Vagina (tissue), 2 donors: ENCODE measurements around the gene BTBD6. TPM values are rescaled to one million over a fixed set of nuclear protein-coding genes. Genes with fewer than 3 reads are reported as not detected.

Experiments
- DNase-seq, 2 donors: peaks; one replicate each; pipeline ENCODE4 v3.0.0-alpha.2; 2017; ENCODE audit errors: extremely low spot score in 2 of 2
- H3K27ac ChIP-seq: fragments of 200-600 bp; sonication (generic); one replicate; pipeline ENCODE4 v1.5.1; 2019
- H3K27me3 ChIP-seq: fragments of 200-600 bp; sonication (generic); one replicate; pipeline ENCODE4 v1.5.1; 2019
- H3K36me3 ChIP-seq, 2 donors: fragments of 200-600 bp; sonication (generic); one replicate each; pipeline ENCODE4 v1.5.1; 2017 to 2019
- H3K4me1 ChIP-seq: fragments of 200-600 bp; sonication (generic); one replicate; pipeline ENCODE4 v1.5.1; 2019
- H3K4me3 ChIP-seq, 2 donors: fragments of 200-600 bp; sonication (generic); 1 replicate in 1 of 2; 2 replicates in 1 of 2; pipeline ENCODE4 v1.5.1; 2016 to 2019
- H3K9me3 ChIP-seq: fragments of 200-600 bp; sonication (generic); one replicate; pipeline ENCODE4 v1.5.1; 2019
- CTCF ChIP-seq, 3 experiments: fragments of 450-650 bp in 2 of 3; fragments of 200-600 bp in 1 of 3; sonication (generic) in 1 of 3; IDR thresholded peaks; one replicate each; pipeline ENCODE4 v1.5.1; 2017 to 2019; ENCODE audit warnings: antibody characterized with exemption in 3 of 3, mild to moderate bottlenecking in 2 of 3, moderate library complexity in 2 of 3
- POLR2A ChIP-seq, 2 donors: fragments of 450-650 bp; IDR thresholded peaks; one replicate each; pipeline ENCODE4 v1.6.1; 2017; ENCODE audit warnings: antibody characterized with exemption in 2 of 2, mild to moderate bottlenecking in 2 of 2, moderate library complexity in 2 of 2
- POLR2AphosphoS5 ChIP-seq, 2 donors: sonication (generic); formaldehyde crosslinking; IDR thresholded peaks; one replicate each; pipeline ENCODE4 v1.9.0; 2017; ENCODE audit warnings: antibody characterized with exemption in 2 of 2, mild to moderate bottlenecking in 2 of 2, low read depth in 1 of 2; ENCODE audit not compliant: insufficient read depth in 1 of 2
- intact Hi-C: fragments of 100-400 bp; cut with DNase I; formaldehyde crosslinking; loops from one replicate; pipeline ENCODE4 v1.15.1; 2023
- total RNA-seq: library from RNA; depleted of rRNA; stranded (reverse); fragments of >200 nt; gene quantifications from one replicate; pipeline ENCODE4 v1.2.3, GENCODE V29; 2016

Gene BTBD6
- total RNA-seq, 1 donor from 2014 or later: 45.9 TPM

DNA sequence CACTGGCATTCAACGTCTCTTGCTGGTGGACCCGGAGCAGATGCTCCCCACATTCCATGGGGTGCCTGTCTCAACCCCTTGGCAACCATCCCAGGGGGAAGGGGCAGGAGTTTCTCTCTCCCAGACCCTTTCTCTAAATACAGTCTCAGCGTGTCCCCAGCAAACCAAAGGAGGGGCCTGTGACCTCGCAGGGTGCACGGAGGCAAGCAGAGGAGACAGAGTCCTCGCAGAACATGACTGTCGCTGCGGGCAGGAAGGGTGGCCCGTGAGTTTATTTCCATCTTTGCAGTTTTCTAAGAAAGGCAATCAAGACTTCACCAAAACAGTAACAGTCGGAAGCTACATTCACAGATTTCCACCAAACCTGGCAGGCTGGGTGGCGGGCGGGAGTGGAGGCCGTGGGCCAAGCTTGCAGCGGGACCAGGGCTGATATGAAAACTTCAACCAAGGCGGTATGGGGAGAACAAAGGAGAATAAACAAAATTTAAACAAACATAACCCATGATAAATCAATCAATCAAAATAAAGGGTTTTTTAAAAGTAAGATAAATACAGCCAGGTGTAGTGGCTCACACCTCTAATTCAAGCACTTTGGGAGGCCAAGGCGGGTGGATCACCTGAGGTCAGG lies 33.9 kb downstream of the BTBD6 start:
- no peak for DNase-seq
- H3K36me3 ChIP-seq: no peaks in the 10 kb centered on the region
- intact Hi-C loops: loop anchor here (10.0 kb wide), 2 partner anchors 77 to 187 kb away; no protein-coding TSS in a partner anchor
- TF ChIP-seq POLR2AphosphoS5 (IDR thresholded peaks at IDR 0.05; ENCODE audit: insufficient read depth in 1 of 2, low read depth in 1 of 2) (no peak), POLR2A (IDR thresholded peaks at IDR 0.05) (no peak), CTCF (IDR thresholded peaks at IDR 0.05) (no peak)
- H3K27me3 ChIP-seq: no peaks in the 10 kb centered on the region
- peaks cover 6% of the 10 kb centered on the region for H3K4me1 ChIP-seq
- no peak overlapping the region for H3K27ac ChIP-seq
- H3K9me3 ChIP-seq: no peaks in the 10 kb centered on the region
- H3K4me3 ChIP-seq: no peak overlapping the region

DNA sequence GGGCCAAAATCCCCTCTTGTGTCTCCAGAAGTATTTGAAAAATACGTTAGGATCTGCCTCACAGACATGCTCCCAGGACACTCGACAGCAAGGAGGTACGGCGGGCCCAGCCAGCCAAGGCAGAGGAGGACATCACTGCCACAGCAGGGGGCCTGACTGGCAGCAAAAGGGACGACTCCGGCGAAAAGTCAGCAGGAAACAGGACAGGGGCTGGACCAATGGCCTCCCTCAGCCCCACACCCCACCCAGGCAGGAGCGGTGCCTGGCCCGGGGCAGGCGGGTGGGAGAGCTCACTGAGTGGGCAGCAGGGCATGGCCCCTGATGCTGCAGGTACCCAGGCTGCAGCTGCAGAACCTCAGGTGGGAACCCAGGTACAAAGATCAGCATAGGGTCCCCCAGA lies 34.7 kb downstream of the BTBD6 start:
- no peak for DNase-seq
- Histone ChIP-seq H3K36me3 (no peaks in the 10 kb centered on the region), H3K27me3 (no peaks in the 10 kb centered on the region), H3K9me3 (no peaks in the 10 kb centered on the region), H3K4me3 (no peak overlapping the region), H3K27ac (no peak overlapping the region), H3K4me1 (peaks cover 6% of the 10 kb centered on the region)
- intact Hi-C loops: loop anchor here (10.0 kb wide), 2 partner anchors 78 to 188 kb away; no protein-coding TSS in a partner anchor
- no peak for TF ChIP-seq POLR2A (IDR thresholded peaks at IDR 0.05)
- no peak for TF ChIP-seq CTCF (IDR thresholded peaks at IDR 0.05)
- no peak for TF ChIP-seq POLR2AphosphoS5 (IDR thresholded peaks at IDR 0.05; ENCODE audit: insufficient read depth in 1 of 2, low read depth in 1 of 2)

DNA sequence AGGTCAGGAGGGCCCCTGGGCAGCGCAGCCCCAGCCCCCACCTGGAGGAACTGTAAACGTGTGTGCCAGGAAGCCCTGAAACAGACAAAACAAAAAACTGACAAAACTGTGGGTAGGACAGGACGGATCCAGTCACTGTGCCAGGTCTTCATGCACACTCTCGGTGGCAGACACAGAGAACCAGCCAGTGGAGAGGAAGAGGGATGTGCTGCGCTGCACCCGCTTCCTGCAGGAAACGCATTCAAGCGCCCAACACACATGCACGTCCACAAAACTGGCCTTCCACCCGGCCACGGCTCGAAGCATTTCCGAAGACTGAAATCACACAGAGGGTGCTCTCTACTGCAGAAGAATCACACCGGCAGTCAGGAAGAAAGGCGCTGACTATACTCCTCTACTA lies 35.6 kb downstream of the BTBD6 start:
- no peaks in the 10 kb centered on the region for H3K36me3 ChIP-seq
- H3K27me3 ChIP-seq: no peaks in the 10 kb centered on the region
- no peak overlapping the region for H3K4me3 ChIP-seq
- DNase-seq: no peak
- TF ChIP-seq POLR2A (IDR thresholded peaks at IDR 0.05): no peak
- no peak for TF ChIP-seq CTCF (IDR thresholded peaks at IDR 0.05)
- no peak for TF ChIP-seq POLR2AphosphoS5 (IDR thresholded peaks at IDR 0.05; ENCODE audit: insufficient read depth in 1 of 2, low read depth in 1 of 2)
- no peak overlapping the region for H3K27ac ChIP-seq
- intact Hi-C loops: loop anchor here (10.0 kb wide), 2 partner anchors 79 to 189 kb away; no protein-coding TSS in a partner anchor
- H3K4me1 ChIP-seq: peaks cover 6% of the 10 kb centered on the region
- no peaks in the 10 kb centered on the region for H3K9me3 ChIP-seq

DNA sequence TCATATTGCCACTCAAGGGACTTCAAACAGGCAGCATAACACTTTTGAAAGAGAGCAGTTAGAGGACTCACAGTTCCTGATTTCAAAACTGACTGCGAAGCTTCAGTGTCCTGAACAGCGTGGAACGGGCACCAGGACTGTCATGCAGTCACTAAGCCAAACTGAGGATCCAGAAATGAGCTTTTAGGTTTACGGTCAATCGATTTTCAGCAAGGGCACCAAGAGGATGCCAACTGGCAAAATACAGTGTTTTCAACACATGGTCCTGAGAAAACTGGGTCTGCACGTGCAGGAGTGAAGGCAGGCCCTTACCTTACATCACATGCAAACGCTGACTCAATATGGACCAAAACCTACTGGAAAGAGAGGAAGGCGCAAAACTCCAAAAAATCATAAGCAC lies 36.8 kb downstream of the BTBD6 start:
- Histone ChIP-seq H3K9me3 (no peaks in the 10 kb centered on the region), H3K27ac (no peak overlapping the region), H3K4me3 (no peak overlapping the region), H3K27me3 (no peaks in the 10 kb centered on the region), H3K4me1 (peaks cover 6% of the 10 kb centered on the region), H3K36me3 (no peaks in the 10 kb centered on the region)
- no peak for DNase-seq
- no peak for TF ChIP-seq POLR2A (IDR thresholded peaks at IDR 0.05)
- TF ChIP-seq POLR2AphosphoS5 (IDR thresholded peaks at IDR 0.05; ENCODE audit: insufficient read depth in 1 of 2, low read depth in 1 of 2): no peak
- no peak for TF ChIP-seq CTCF (IDR thresholded peaks at IDR 0.05)
- intact Hi-C loops: loop anchor here (10.0 kb wide), 2 partner anchors 80 to 190 kb away; no protein-coding TSS in a partner anchor

GRCh38 chr14:105286759-105287144 lies 38.4 kb downstream of the BTBD6 start:
- TF ChIP-seq POLR2AphosphoS5 (IDR thresholded peaks at IDR 0.05; ENCODE audit: insufficient read depth in 1 of 2, low read depth in 1 of 2) (no peak), POLR2A (IDR thresholded peaks at IDR 0.05) (no peak), CTCF (IDR thresholded peaks at IDR 0.05) (no peak)
- Histone ChIP-seq H3K36me3 (no peaks in the 10 kb centered on the region), H3K4me1 (peaks cover 11% of the 10 kb centered on the region), H3K27me3 (no peaks in the 10 kb centered on the region), H3K27ac (no peak overlapping the region), H3K4me3 (no peak overlapping the region), H3K9me3 (no peaks in the 10 kb centered on the region)
- intact Hi-C loops: loop anchor here (10.0 kb wide), 2 partner anchors 82 to 192 kb away; no protein-coding TSS in a partner anchor
- DNase-seq: no peak
